ENCODE measurements around the gene EPAS1. TPM values are rescaled to one million over a fixed set of nuclear protein-coding genes. Genes with fewer than 3 reads are reported as not detected.

The EPAS1 gene
- total RNA-seq, 1 donor from 2014 or later: 280 TPM

GRCh38 chr2:46315103-46315890 lies 18.1 kb downstream of the EPAS1 start:
- Mint-ChIP-seq H3K27ac (ENCODE audit: unreplicated experiment) (no peak overlapping the region), H3K27me3 (ENCODE audit: unreplicated experiment) (peaks cover 2% of the 10 kb centered on the region), H3K4me1 (ENCODE audit: unreplicated experiment) (peaks cover 39% of the 10 kb centered on the region), H3K9me3 (ENCODE audit: unreplicated experiment) (no peaks in the 10 kb centered on the region), H3K36me3 (ENCODE audit: low read depth, unreplicated experiment) (peaks cover 19% of the 10 kb centered on the region), H3K4me3 (ENCODE audit: unreplicated experiment) (no peak overlapping the region)
- no peak for TF ChIP-seq CTCF (IDR thresholded peaks at IDR 0.05; ENCODE audit: unreplicated experiment)
- peak; percentile 18 for DNase-seq (ENCODE audit: low spot score)

GRCh38 chr2:46317094-46317486 lies 19.9 kb downstream of the EPAS1 start:
- Mint-ChIP-seq H3K27ac (ENCODE audit: unreplicated experiment) (no peak overlapping the region), H3K4me1 (ENCODE audit: unreplicated experiment) (peaks cover 37% of the 10 kb centered on the region), H3K4me3 (ENCODE audit: unreplicated experiment) (no peak overlapping the region), H3K36me3 (ENCODE audit: low read depth, unreplicated experiment) (peaks cover 15% of the 10 kb centered on the region), H3K9me3 (ENCODE audit: unreplicated experiment) (no peaks in the 10 kb centered on the region), H3K27me3 (ENCODE audit: unreplicated experiment) (peaks cover 2% of the 10 kb centered on the region)
- no peak for TF ChIP-seq CTCF (IDR thresholded peaks at IDR 0.05; ENCODE audit: unreplicated experiment)
- no peak for DNase-seq (ENCODE audit: low spot score)

- Mint-ChIP-seq H3K27me3 (ENCODE audit: unreplicated experiment) (peaks cover 2% of the 10 kb centered on the region), H3K4me1 (ENCODE audit: unreplicated experiment) (peaks cover 35% of the 10 kb centered on the region), H3K9me3 (ENCODE audit: unreplicated experiment) (no peaks in the 10 kb centered on the region), H3K36me3 (ENCODE audit: low read depth, unreplicated experiment) (peaks cover 12% of the 10 kb centered on the region), H3K27ac (ENCODE audit: unreplicated experiment) (no peak overlapping the region), H3K4me3 (ENCODE audit: unreplicated experiment) (no peak overlapping the region)
- TF ChIP-seq CTCF (IDR thresholded peaks at IDR 0.05; ENCODE audit: unreplicated experiment): no peak
- DNase-seq (ENCODE audit: low spot score): no peak
These were observed 21.6 kb downstream of the EPAS1 start for GRCh38 chr2:46318579-46319460.

- Mint-ChIP-seq H3K4me1 (ENCODE audit: unreplicated experiment) (peaks cover 29% of the 10 kb centered on the region), H3K27me3 (ENCODE audit: unreplicated experiment) (peaks cover under 1% of the 10 kb centered on the region), H3K27ac (ENCODE audit: unreplicated experiment) (no peak overlapping the region), H3K9me3 (ENCODE audit: unreplicated experiment) (no peaks in the 10 kb centered on the region), H3K36me3 (ENCODE audit: low read depth, unreplicated experiment) (peaks cover 5% of the 10 kb centered on the region), H3K4me3 (ENCODE audit: unreplicated experiment) (no peak overlapping the region)
- no peak for DNase-seq (ENCODE audit: low spot score)
- no peak for TF ChIP-seq CTCF (IDR thresholded peaks at IDR 0.05; ENCODE audit: unreplicated experiment)
These were observed 22.5 kb downstream of the EPAS1 start for GRCh38 chr2:46319711-46320110.

Data from endothelial cell (in vitro differentiated cells).